HG03039 (cell line): ENCODE results near the gene RSU1.

Source experiments
- ATAC-seq: cut with Tn5 transposase; IDR thresholded peaks from one replicate; pipeline ENCODE4 v1.9.1; 2021; ENCODE audit warnings: mild to moderate bottlenecking, moderate library complexity; ENCODE audit not compliant: unreplicated experiment

RSU1 gene

GRCh38 chr10:16822726-16823360 is 5.6 kb upstream of the RSU1 start:
- ATAC-seq = no peak

- ATAC-seq = no peak
Observed at GRCh38 chr10:16822027-16822426, 4.8 kb upstream of the RSU1 start.

- ATAC-seq = no peak
Observed at GRCh38 chr10:16820421-16820820, 3.2 kb upstream of the RSU1 start.

GRCh38 chr10:16820018-16820417 is 2.8 kb upstream of the RSU1 start:
- ATAC-seq = no peak

GRCh38 chr10:16819436-16819835 is 2.2 kb upstream of the RSU1 start:
- no peak for ATAC-seq

GRCh38 chr10:16819026-16819425 is 1.8 kb upstream of the RSU1 start:
- no peak for ATAC-seq

GRCh38 chr10:16816830-16817124 is 447 bp downstream of the RSU1 start:
- no peak for ATAC-seq

GRCh38 chr10:16816171-16816570 is 1.1 kb downstream of the RSU1 start:
- no peak for ATAC-seq

GRCh38 chr10:16814012-16814411 is 3.2 kb downstream of the RSU1 start:
- no peak for ATAC-seq

GRCh38 chr10:16812676-16813075 is 4.5 kb downstream of the RSU1 start:
- ATAC-seq = no peak

- no peak for ATAC-seq
Observed at GRCh38 chr10:16811765-16812164, 5.5 kb downstream of the RSU1 start.

- no peak for ATAC-seq
Observed at GRCh38 chr10:16811292-16811691, 5.9 kb downstream of the RSU1 start.

GRCh38 chr10:16809074-16809718 is 8.0 kb downstream of the RSU1 start:
- ATAC-seq = peak; percentile 73

GRCh38 chr10:16804123-16804522 is 13.1 kb downstream of the RSU1 start:
- ATAC-seq = no peak

GRCh38 chr10:16803464-16803863 is 13.8 kb downstream of the RSU1 start:
- no peak for ATAC-seq

GRCh38 chr10:16799621-16800020 is 17.6 kb downstream of the RSU1 start:
- peak; percentile 80 for ATAC-seq

- no peak for ATAC-seq
Observed at GRCh38 chr10:16798571-16798970, 18.7 kb downstream of the RSU1 start.

- no peak for ATAC-seq
Observed at GRCh38 chr10:16795410-16796073, 21.7 kb downstream of the RSU1 start.

- ATAC-seq = no peak
Observed at GRCh38 chr10:16794005-16794404, 23.2 kb downstream of the RSU1 start.

- no peak for ATAC-seq
Observed at GRCh38 chr10:16792675-16793074, 24.5 kb downstream of the RSU1 start.

GRCh38 chr10:16789765-16790164 is 27.5 kb downstream of the RSU1 start:
- ATAC-seq = no peak

GRCh38 chr10:16789261-16789660 is 28.0 kb downstream of the RSU1 start:
- no peak for ATAC-seq

GRCh38 chr10:16788778-16789177 is 28.4 kb downstream of the RSU1 start:
- ATAC-seq = no peak
